Measurements from ENCODE around the gene TEC. TPM values are rescaled to one million over a fixed set of nuclear protein-coding genes. Genes with fewer than 3 reads are reported as not detected.

The TEC gene
- total RNA-seq, 1 donor from 2014 or later: 2.2 TPM

- ATAC-seq: no peak
- intact Hi-C loops (cut with micrococcal nuclease): no loop called here
- no peak for DNase-seq
Observed at GRCh38 chr4:48110452-48110978, 159.1 kb downstream of the TEC start.

- intact Hi-C loops (cut with micrococcal nuclease): no loop called here
- no peak for DNase-seq
- peak; percentile 37 for ATAC-seq
Observed at GRCh38 chr4:48109413-48110263, 160.0 kb downstream of the TEC start.

GRCh38 chr4:48108309-48109073 lies 161.1 kb downstream of the TEC start:
- ATAC-seq (no peak), DNase-seq (no peak)
- intact Hi-C loops (cut with micrococcal nuclease): no loop called here

GRCh38 chr4:48105230-48105629 lies 164.4 kb downstream of the TEC start:
- intact Hi-C loops (cut with micrococcal nuclease): no loop called here
- DNase-seq: no peak
- no peak for ATAC-seq

- intact Hi-C loops (cut with micrococcal nuclease): no loop called here
Observed at GRCh38 chr4:48103483-48104139, 166.0 kb downstream of the TEC start.

GRCh38 chr4:48102303-48102702 lies 167.3 kb downstream of the TEC start:
- intact Hi-C loops (cut with micrococcal nuclease): no loop called here
- ATAC-seq (no peak), DNase-seq (no peak)

More at GRCh38 chr4:48103483-48104139, 166.0 kb downstream of the TEC start:
- ATAC-seq (no peak), DNase-seq (no peak)

GRCh38 chr4:48100256-48100655 lies 169.4 kb downstream of the TEC start:
- no peak for ATAC-seq
- DNase-seq: no peak
- intact Hi-C loops (cut with micrococcal nuclease): no loop called here

GRCh38 chr4:48095441-48095840 lies 174.2 kb downstream of the TEC start:
- intact Hi-C loops (cut with micrococcal nuclease): no loop called here
- ATAC-seq: no peak
- DNase-seq: no peak

- intact Hi-C loops (cut with micrococcal nuclease): no loop called here
- ATAC-seq (no peak), DNase-seq (no peak)
Observed at GRCh38 chr4:48093991-48094416, 175.6 kb downstream of the TEC start.

- DNase-seq: no peak
- ATAC-seq: no peak
- intact Hi-C loops (cut with micrococcal nuclease): no loop called here
Observed at GRCh38 chr4:48090621-48091020, 179.0 kb downstream of the TEC start.

- no peak for ATAC-seq
- no peak for DNase-seq
Observed at GRCh38 chr4:48085821-48086589, 183.6 kb downstream of the TEC start.

More at GRCh38 chr4:48085821-48086589, 183.6 kb downstream of the TEC start:
- intact Hi-C loops (cut with micrococcal nuclease): loop anchor here (5.0 kb wide), 1 partner anchor 84 kb away; no protein-coding TSS in a partner anchor

Other genes starting within 250 kb of the TEC start
- 0.20 TPM for gene TXK, start 135.6 kb downstream of the TEC start, total RNA-seq
- gene SLAIN2, start 71.7 kb upstream of the TEC start, total RNA-seq: 122 TPM
- not detected for gene SLC10A4, start 213.5 kb upstream of the TEC start, total RNA-seq
- gene ZAR1, start 220.4 kb upstream of the TEC start, total RNA-seq: not detected